CD4-positive, alpha-beta memory T cell (primary cell): ENCODE measurements around the gene MRPS7. TPM values are rescaled to one million over a fixed set of nuclear protein-coding genes. Genes with fewer than 3 reads are reported as not detected.
A peak's percentile ranks its signal among the peaks of the same experiment; 100 is the strongest.
"Not testable (repeated sequence)": the region's sequence is repeated elsewhere in the genome, so short reads cannot be mapped to it uniquely, and the experiment has no call there.

Experiments
- CTCF ChIA-PET: fragments of 350-600 bp; sonication (Branson Sonifier 250); formaldehyde crosslinking; loops from one replicate; lab custom pipeline; 2021; ENCODE audit warnings: inconsistent platforms; ENCODE audit not compliant: partially characterized antibody; lab: Charles Lee
- POLR2A ChIA-PET: fragments of 350-600 bp; sonication (Branson Sonifier 250); formaldehyde crosslinking; loops from one replicate; lab custom pipeline; 2021; ENCODE audit not compliant: partially characterized antibody; lab: Charles Lee
- DNase-seq, 5 donors: peaks; one replicate each; pipeline versions ENCODE4 v3.0.0 to v3.0.0-alpha.2; 2020 to 2022; ENCODE audit warnings: mixed read lengths in 1 of 5
- H3K27ac ChIP-seq: one replicate; pipeline ENCODE4 v1.7.0; 2013; ENCODE audit warnings: low read depth, low read length
- H3K27me3 ChIP-seq: 2 replicates; pipeline ENCODE4 v1.7.0; 2013; ENCODE audit warnings: mild to moderate bottlenecking, low read length, moderate library complexity; ENCODE audit not compliant: insufficient read depth
- H3K36me3 ChIP-seq: 2 replicates; pipeline ENCODE4 v1.7.0; 2013; ENCODE audit warnings: mild to moderate bottlenecking, low read length, moderate library complexity; ENCODE audit not compliant: insufficient read depth
- H3K4me1 ChIP-seq: 2 replicates; pipeline ENCODE4 v1.7.0; 2013; ENCODE audit warnings: mild to moderate bottlenecking, low read length, moderate library complexity; ENCODE audit not compliant: insufficient read depth
- H3K4me3 ChIP-seq, 2 donors: one replicate each; pipeline ENCODE4 v1.7.0; 2013; ENCODE audit warnings: low read length in 2 of 2, mild to moderate bottlenecking in 1 of 2
- H3K9me3 ChIP-seq, 2 donors: one replicate each; pipeline ENCODE4 v1.7.0; 2013; ENCODE audit warnings: low read length in 2 of 2, control low read depth in 1 of 2; ENCODE audit not compliant: control insufficient read depth in 1 of 2
- H3K27ac Mint-ChIP-seq, 7 donors: one replicate each; pipeline ENCODE4 v1.8.0; 2020 to 2021; ENCODE audit warnings: mixed read lengths in 7 of 7, mild to moderate bottlenecking in 6 of 7, inconsistent platforms in 3 of 7, moderate library complexity in 3 of 7
- H3K27me3 Mint-ChIP-seq, 2 donors: one replicate each; pipeline ENCODE4 v1.8.0; 2020 to 2021; ENCODE audit warnings: mixed read lengths in 2 of 2
- H3K36me3 Mint-ChIP-seq, 2 donors: one replicate each; pipeline ENCODE4 v1.8.0; 2020 to 2021; ENCODE audit warnings: mixed read lengths in 2 of 2, inconsistent platforms in 1 of 2, mild to moderate bottlenecking in 1 of 2
- H3K4me1 Mint-ChIP-seq, 4 donors: one replicate each; pipeline ENCODE4 v1.8.0; 2020 to 2021; ENCODE audit warnings: mixed read lengths in 4 of 4, mild to moderate bottlenecking in 1 of 4
- H3K4me3 Mint-ChIP-seq, 8 donors: one replicate each; pipeline ENCODE4 v1.8.0; 2020 to 2021; ENCODE audit warnings: mixed read lengths in 8 of 8, mild to moderate bottlenecking in 7 of 8, moderate library complexity in 6 of 8, inconsistent platforms in 3 of 8
- H3K9me3 Mint-ChIP-seq, 8 donors: one replicate each; pipeline ENCODE4 v1.8.0; 2020 to 2021; ENCODE audit warnings: mixed read lengths in 8 of 8, mild to moderate bottlenecking in 5 of 8, inconsistent platforms in 3 of 8, moderate library complexity in 1 of 8
- intact Hi-C: fragments of 100-400 bp; cut with micrococcal nuclease; formaldehyde crosslinking; loops from one replicate; pipeline ENCODE4 v1.15.1; 2023
- polyA plus RNA-seq, 2 donors: library from polyadenylated mRNA; unstranded; fragments of 300-500 nt; fragmentation: Illumina TruSeq; gene quantifications; one replicate each; pipeline ENCODE4 v1.2.3, GENCODE V29; 2021
- total RNA-seq, 2 experiments: library from RNA; stranded (reverse); gene quantifications; one replicate each; pipeline ENCODE4 v1.2.3, GENCODE V29; 2021

MRPS7 gene
- total and polyA plus RNA-seq, 4 experiments from 2014 or later, result 34.1 to 150 (median 71.7) TPM

GRCh38 chr17:75250009-75250471 lies 11.6 kb upstream of the MRPS7 start:
- Mint-ChIP-seq H3K36me3 (peaks cover 12 to 29% of the 10 kb centered on the region in 2 donors), H3K27me3 (no peaks in the 10 kb centered on the region), H3K4me3 (peak overlapping the region; percentile 78 to 90 (median 84)), H3K4me1 (peaks cover 24 to 64% (median 48%) of the 10 kb centered on the region in 4 donors), H3K9me3 (no peaks in the 10 kb centered on the region), H3K27ac (peak overlapping the region; percentile 90 to 99 (median 95))
- peak in 4 of 5 donors; percentile 43 to 91 (median 50) for DNase-seq
- Histone ChIP-seq H3K9me3 (no peaks in the 10 kb centered on the region), H3K4me3 (peak overlapping the region in 1 of 2 donors; percentile 35), H3K36me3 (peaks cover 16% of the 10 kb centered on the region), H3K27me3 (no peaks in the 10 kb centered on the region), H3K4me1 (peaks cover 40% of the 10 kb centered on the region), H3K27ac (peak overlapping the region; percentile 51)
- intact Hi-C loops, result loop anchor here (1.0 kb wide), 1 partner anchor 11 kb away; the partner anchor contains the start of genes GGA3 and MRPS7
- POLR2A ChIA-PET, result interaction anchor here (1.6 to 4.3 kb wide), 4 partner anchors 9 to 39 kb away, joined by 7 to 50 read pairs (median 12); partner anchors contain the start of genes GGA3, MIF4GD, MRPS7 and SLC25A19
- CTCF ChIA-PET, result interaction anchor here (1.1 to 3.7 kb wide), 9 partner anchors 10 to 370 kb away, joined by 3 to 21 read pairs (median 4); partner anchors contain the start of genes MRPL58 and NUP85

- Histone ChIP-seq H3K36me3 (no peaks in the 10 kb centered on the region), H3K27me3 (no peaks in the 10 kb centered on the region), H3K9me3 (no peaks in the 10 kb centered on the region), H3K4me1 (peaks cover 34% of the 10 kb centered on the region), H3K4me3 (no peak overlapping the region), H3K27ac (no peak overlapping the region)
- Mint-ChIP-seq H3K27me3 (no peaks in the 10 kb centered on the region), H3K9me3 (no peaks in the 10 kb centered on the region), H3K36me3 (peaks cover 0 to 13% of the 10 kb centered on the region in 2 donors), H3K27ac (peak overlapping the region; percentile 35 to 96 (median 47)), H3K4me1 (peaks cover 38 to 80% (median 61%) of the 10 kb centered on the region in 4 donors), H3K4me3 (peak overlapping the region in 4 of 8 donors; percentile 22 to 63 (median 45))
- POLR2A ChIA-PET, result interaction anchor here (3.1 to 4.3 kb wide), 2 partner anchors 9 to 11 kb away, joined by 9 to 50 read pairs; partner anchors contain the start of genes GGA3 and MRPS7
- intact Hi-C loops, result no loop called here
- no peak for DNase-seq
- CTCF ChIA-PET, result interaction anchor here (1.9 kb wide), 1 partner anchor 8 kb away, joined by 8 read pairs; no protein-coding TSS in a partner anchor
These were observed 9.5 kb upstream of the MRPS7 start for GRCh38 chr17:75252039-75252816.

GRCh38 chr17:75255954-75256698 lies 5.6 kb upstream of the MRPS7 start:
- peak overlapping the region in 3 of 8 donors; percentile 2 to 59 (median 34) for H3K4me3 Mint-ChIP-seq
- not testable (repeated sequence) for H3K4me3 ChIP-seq

DNA sequence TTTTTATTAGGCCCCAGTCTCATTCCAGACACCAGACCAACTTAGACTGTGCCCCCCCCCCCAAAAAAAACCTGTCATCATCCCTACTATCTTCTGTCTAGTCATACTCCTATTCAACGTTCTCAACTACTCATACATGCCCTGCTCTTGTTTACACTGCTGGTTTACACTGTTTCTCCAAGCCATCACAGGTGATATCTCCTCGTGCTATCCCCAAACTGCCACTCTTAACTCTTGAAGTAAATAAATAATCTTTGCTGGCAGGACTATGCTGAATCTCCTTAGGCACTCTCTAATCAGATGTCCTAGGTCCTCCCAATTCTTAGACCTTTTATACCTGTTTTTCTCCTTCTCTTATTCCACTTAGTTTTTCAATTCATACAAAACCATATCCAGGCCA lies 4.5 kb upstream of the MRPS7 start:
- Mint-ChIP-seq H3K36me3 (peaks cover 0 to 19% of the 10 kb centered on the region in 2 donors), H3K27ac (peak overlapping the region in 3 of 7 donors; percentile 71 to 88 (median 78)), H3K4me1 (peaks cover 44 to 98% (median 77%) of the 10 kb centered on the region in 4 donors)
- DNase-seq, H3K4me3 Mint-ChIP-seq, CTCF ChIA-PET, H3K9me3 Mint-ChIP-seq, POLR2A ChIA-PET, H3K27me3 ChIP-seq, intact Hi-C loops, H3K27ac ChIP-seq, H3K4me3 ChIP-seq, H3K27me3 Mint-ChIP-seq, H3K9me3 ChIP-seq, H3K36me3 ChIP-seq: not testable (repeated sequence)
- peaks cover 30% of the 10 kb centered on the region for H3K4me1 ChIP-seq

More at GRCh38 chr17:75255954-75256698, 5.6 kb upstream of the MRPS7 start:
- intact Hi-C loops, H3K27ac ChIP-seq, H3K27me3 ChIP-seq, H3K27me3 Mint-ChIP-seq, H3K36me3 Mint-ChIP-seq, H3K36me3 ChIP-seq, H3K9me3 ChIP-seq, POLR2A ChIA-PET, DNase-seq, CTCF ChIA-PET, H3K9me3 Mint-ChIP-seq: not testable (repeated sequence)
- H3K4me1 ChIP-seq, result peaks cover 38% of the 10 kb centered on the region
- H3K4me1 Mint-ChIP-seq, result peaks cover 48 to 100% (median 78%) of the 10 kb centered on the region in 4 donors
- H3K27ac Mint-ChIP-seq, result peak overlapping the region in 3 of 7 donors; percentile 10 to 59 (median 21)

GRCh38 chr17:75260641-75261335 lies 891 bp upstream of the MRPS7 start:
- H3K9me3 Mint-ChIP-seq, result peaks cover 0 to 2% (median 0%) of the 10 kb centered on the region in 8 donors
- Histone ChIP-seq H3K36me3 (peaks cover 7% of the 10 kb centered on the region), H3K27ac (peak overlapping the region; percentile 96), H3K4me1 (peaks cover 35% of the 10 kb centered on the region), H3K9me3 (no peaks in the 10 kb centered on the region), H3K4me3 (peak overlapping the region; percentile 62 to 77), H3K27me3 (no peaks in the 10 kb centered on the region)
- H3K4me1 Mint-ChIP-seq, result peaks cover 38 to 72% (median 55%) of the 10 kb centered on the region in 4 donors
- ChIA-PET POLR2A (interaction anchor here (0.6 to 6.1 kb wide), 28 partner anchors 10 to 406 kb away, joined by 3 to 193 read pairs (median 6); partner anchors contain the start of genes ARMC7, FDXR, GRB2 and MIF4GD), CTCF (interaction anchor here (1.0 to 4.3 kb wide), 11 partner anchors 9 to 152 kb away, joined by 3 to 44 read pairs (median 6); partner anchors contain the start of genes MIF4GD and SLC25A19)
- peaks cover 4 to 36% of the 10 kb centered on the region in 2 donors for H3K36me3 Mint-ChIP-seq
- peak overlapping the region; percentile 93 to 99 (median 97) for H3K4me3 Mint-ChIP-seq
- intact Hi-C loops, result loop anchor here (1.0 to 2.0 kb wide), 7 partner anchors 10 to 145 kb away; partner anchors contain the start of genes GRB2, JPT1, MIF4GD and NUP85
- no peaks in the 10 kb centered on the region for H3K27me3 Mint-ChIP-seq
- H3K27ac Mint-ChIP-seq, result peak overlapping the region; percentile 100
- peak in 1 of 5 donors; percentile 73 for DNase-seq

DNA sequence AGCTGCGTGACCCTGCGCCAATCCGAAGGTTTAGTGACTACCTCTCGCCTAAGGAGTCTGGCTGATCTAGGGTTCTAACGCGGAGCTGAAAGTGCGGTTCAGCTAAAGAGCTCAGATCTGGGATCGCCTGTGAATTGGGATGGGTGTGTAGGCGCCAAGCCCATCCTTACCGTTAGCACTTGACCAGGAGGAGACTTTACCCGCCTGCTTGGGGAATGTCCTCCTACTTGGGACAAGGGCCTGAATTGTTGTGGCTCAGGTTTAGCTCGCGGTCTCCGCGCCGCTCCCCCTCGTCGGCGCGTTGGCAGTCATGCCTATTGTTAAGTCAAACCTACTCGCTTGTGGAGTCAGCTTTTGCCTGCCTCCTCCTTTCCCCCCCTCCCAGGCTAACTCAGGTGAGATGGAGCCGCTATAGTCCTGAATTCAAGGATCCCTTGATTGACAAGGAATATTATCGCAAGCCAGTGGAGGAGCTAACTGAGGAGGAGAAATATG lies 480 bp downstream of the MRPS7 start:
- ChIA-PET POLR2A (interaction anchor here (0.8 to 6.1 kb wide), 26 partner anchors 10 to 593 kb away, joined by 3 to 193 read pairs (median 7); partner anchors contain the start of genes ARMC7, FDXR, GRB2 and MIF4GD), CTCF (interaction anchor here (0.5 to 4.3 kb wide), 8 partner anchors 8 to 301 kb away, joined by 3 to 44 read pairs (median 4); partner anchors contain the start of genes MIF4GD and SLC25A19)
- intact Hi-C loops, result no loop called here
- no peaks in the 10 kb centered on the region for H3K27me3 ChIP-seq
- peak in 1 of 5 donors; percentile 16 for DNase-seq
- H3K4me3 ChIP-seq, result peak overlapping the region; percentile 77 to 99
- H3K27me3 Mint-ChIP-seq, result no peaks in the 10 kb centered on the region
- peaks cover 0 to 2% (median 0%) of the 10 kb centered on the region in 8 donors for H3K9me3 Mint-ChIP-seq
- H3K36me3 Mint-ChIP-seq, result peaks cover 7 to 47% of the 10 kb centered on the region in 2 donors
- peak overlapping the region; percentile 96 for H3K27ac ChIP-seq
- peaks cover 35% of the 10 kb centered on the region for H3K4me1 ChIP-seq
- H3K9me3 ChIP-seq, result no peaks in the 10 kb centered on the region
- peak overlapping the region; percentile 93 to 99 (median 97) for H3K4me3 Mint-ChIP-seq
- peak overlapping the region; percentile 100 for H3K27ac Mint-ChIP-seq
- peaks cover 19% of the 10 kb centered on the region for H3K36me3 ChIP-seq
- H3K4me1 Mint-ChIP-seq, result peaks cover 29 to 58% (median 44%) of the 10 kb centered on the region in 4 donors
